ENCODE measurements around the gene BAIAP3.
A peak's percentile ranks its signal among the peaks of the same experiment; 100 is the strongest.

The BAIAP3 gene

DNA sequence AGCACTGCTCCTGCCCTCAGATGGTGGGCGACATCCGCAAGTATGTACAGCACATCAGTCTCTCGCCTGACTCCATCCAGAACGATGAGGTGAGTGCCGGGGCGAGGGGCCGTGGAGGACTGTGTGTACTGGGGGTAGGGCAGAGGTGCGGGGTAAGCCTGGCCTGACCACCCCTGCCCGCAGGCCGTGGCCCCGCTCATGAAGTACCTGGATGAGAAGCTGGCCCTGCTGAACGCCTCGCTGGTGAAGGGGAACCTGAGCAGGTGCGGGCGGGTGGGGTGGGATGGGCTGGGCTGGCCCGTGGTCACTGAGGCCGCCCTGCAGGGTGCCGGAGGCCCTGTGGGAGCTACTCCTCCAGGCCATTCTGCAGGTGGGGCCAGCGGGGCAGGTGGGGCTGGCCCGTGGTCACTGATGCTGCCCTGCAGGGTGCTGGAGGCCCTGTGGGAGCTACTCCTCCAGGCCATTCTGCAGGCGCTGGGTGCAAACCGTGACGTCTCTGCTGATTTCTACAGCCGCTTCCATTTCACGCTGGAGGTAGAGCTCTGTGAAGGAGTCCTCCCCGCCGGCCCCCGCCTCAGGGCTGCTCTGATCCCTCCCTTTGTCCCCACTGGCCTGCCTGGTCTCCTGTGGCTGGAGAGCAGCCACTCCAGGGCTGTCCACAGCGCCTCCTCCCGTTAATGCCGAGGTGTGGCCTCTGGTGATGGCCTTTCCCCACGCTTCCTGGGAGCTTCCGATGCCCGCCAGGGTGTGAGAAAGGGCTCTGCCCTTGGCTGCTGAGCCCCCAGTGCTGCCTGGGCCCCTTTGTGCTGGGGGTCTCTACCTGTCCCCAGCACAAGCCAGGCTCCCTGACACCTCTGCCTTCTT, 13.2 kb downstream of the BAIAP3 start:
- no peak for DNase-seq (ENCODE audit: low spot score)

DNA sequence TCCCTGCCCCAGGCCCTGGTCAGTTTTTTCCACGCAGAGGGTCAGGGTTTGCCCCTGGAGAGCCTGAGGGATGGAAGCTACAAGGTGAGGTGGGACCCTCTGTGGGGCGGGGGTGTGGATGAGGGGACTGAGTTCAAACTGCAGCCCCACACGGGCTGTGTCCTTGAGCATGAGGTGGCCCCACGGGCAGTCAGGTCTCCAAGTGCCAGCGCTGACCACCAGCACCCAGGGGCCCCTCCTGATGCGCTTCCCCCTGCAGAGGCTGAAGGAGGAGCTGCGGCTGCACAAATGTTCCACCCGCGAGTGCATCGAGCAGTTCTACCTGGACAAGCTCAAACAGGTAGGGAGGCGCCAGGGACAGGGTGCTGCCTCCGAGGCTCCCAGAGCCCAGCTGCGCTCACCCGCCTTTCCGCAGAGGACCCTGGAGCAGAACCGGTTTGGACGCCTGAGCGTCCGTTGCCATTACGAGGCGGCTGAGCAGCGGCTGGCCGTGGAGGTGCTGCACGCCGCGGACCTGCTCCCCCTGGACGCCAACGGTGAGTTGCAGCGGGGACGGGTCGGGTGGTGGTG, 13.9 kb downstream of the BAIAP3 start:
- no peak for DNase-seq (ENCODE audit: low spot score)

DNA sequence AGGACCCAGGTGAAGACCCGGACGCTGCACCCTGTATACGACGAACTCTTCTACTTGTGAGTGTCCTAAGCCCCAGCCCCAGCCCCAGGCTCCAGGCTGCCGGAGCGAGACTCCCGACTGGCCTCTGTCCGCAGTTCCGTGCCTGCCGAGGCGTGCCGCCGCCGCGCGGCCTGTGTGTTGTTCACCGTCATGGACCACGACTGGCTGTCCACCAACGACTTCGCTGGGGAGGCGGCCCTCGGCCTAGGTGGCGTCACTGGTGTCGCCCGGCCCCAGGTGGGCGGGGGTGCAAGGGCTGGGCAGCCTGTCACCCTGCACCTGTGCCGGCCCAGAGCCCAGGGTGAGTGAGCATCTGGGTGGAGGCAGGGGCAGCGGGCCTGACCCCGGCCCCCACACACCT, 14.5 kb downstream of the BAIAP3 start:
- no peak for DNase-seq (ENCODE audit: low spot score)

DNA sequence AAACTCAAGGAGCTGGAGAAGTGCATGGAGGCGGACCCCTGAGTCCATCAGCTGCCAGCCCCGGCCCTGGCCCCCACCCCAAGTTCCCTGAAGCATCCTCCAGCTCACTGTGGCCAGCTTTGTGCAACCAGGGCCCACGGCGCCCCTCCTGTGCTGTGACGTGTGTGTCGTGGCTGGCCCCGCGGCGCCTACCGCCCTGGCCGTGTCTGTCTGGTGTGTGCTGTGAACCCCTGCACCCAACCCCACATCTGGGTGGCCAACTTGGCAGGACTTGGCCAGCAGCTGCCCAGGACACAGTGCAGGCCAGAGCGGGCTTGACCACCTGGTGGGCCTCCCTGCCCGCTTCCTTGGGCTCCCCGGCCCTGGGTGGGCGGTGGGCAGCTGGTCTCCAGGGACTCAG, 15.0 kb downstream of the BAIAP3 start:
- no peak for DNase-seq (ENCODE audit: low spot score)

DNA sequence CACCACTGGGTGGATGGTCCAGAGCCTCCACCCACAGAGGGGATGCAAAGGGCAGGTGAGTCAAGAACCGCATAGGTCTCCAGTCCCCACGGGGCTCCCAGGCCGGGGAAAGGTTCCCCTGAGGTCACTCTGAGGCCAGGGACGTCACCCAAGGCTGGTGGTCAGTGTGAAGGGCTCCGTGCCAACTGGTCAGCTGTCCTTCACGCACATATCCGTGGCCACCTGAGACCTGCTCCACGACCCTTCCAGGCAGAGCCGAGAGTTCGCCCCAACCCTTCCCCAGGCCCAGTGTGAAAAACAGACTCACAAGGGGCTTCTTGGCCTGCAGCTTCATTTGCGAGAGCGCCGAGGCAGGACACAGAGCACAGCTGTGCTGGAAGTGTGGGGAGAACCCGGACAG, 15.5 kb downstream of the BAIAP3 start:
- DNase-seq (ENCODE audit: low spot score), result no peak

DNA sequence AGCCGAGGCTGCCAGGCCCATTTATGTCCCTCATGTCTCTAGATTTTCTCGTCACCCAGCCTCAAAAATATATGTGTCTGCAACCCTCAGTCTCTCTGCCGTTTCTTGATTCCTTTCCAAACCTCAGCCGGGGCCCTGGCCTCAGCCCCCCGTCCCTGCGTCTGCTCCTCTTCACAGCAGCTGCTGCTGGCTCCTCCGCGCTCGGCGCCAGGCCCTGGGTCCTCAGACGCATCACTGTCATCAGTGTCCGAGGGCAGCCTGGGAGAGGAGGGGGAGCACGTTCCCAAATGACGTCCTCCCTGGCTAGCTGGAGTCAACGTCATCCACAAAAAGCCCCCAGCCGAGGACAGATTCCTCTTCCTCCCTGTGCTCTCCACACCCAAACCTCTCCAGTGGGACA, 15.9 kb downstream of the BAIAP3 start:
- no peak for DNase-seq (ENCODE audit: low spot score)

DNA sequence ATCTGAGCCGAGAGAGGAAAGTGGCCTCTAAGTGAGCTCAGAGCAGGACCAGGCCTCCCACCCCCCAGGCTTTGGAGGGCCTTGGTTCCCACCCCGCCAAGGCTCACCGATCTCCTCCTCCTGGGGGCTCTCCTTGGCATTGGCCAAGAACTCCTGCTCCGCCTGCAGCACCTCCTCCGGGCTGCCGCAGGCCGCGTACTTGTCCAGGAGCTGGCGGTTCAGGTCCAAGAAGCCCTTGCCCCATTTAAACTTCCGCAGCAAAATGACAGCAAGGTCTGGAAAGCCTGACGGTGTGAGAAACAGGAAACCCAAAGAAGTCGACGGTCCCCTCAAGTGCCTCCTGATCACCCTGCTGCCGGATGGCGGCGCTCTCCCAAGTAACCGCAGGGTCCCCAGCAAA, 16.5 kb downstream of the BAIAP3 start:
- DNase-seq (ENCODE audit: low spot score), result no peak

DNA sequence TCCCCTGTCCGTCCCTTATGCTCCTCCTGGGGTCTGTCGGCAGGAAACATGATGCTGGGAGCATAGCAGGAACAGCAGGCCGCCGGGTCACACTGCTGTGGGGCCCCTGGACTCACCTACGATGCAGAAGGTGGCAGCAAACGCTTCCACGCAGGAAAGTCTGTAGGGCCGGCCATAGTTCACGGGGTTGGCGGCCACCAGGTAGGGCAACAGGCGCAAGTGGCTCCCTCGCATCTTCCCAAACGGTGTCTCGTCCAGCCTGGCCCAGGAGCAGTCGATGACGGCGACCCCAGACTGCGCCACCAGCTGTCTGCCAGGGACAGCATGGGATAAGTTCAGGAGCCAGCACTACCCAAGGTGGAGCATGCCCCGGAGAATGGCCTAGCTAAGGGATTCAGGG, 17.2 kb downstream of the BAIAP3 start:
- DNase-seq (ENCODE audit: low spot score), result no peak

DNA sequence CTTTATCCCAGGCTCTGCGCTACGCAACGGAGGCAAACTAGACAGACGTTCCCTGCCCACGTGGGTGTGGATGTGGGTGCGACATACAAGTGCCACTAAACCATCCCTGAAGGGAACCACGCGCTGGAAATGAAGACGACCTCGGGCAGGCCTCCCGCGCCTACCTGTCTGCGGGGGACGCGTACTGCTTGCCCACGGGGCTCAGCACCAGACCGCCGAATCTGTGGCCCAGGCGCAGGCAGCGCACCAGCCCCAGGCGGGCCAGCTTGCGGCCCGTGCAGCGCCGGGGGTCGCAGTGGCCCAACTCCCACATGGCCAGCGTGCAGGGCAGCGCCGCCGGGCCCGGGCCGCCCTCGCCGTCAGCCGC, 17.8 kb downstream of the BAIAP3 start:
- no peak for DNase-seq (ENCODE audit: low spot score)

DNA sequence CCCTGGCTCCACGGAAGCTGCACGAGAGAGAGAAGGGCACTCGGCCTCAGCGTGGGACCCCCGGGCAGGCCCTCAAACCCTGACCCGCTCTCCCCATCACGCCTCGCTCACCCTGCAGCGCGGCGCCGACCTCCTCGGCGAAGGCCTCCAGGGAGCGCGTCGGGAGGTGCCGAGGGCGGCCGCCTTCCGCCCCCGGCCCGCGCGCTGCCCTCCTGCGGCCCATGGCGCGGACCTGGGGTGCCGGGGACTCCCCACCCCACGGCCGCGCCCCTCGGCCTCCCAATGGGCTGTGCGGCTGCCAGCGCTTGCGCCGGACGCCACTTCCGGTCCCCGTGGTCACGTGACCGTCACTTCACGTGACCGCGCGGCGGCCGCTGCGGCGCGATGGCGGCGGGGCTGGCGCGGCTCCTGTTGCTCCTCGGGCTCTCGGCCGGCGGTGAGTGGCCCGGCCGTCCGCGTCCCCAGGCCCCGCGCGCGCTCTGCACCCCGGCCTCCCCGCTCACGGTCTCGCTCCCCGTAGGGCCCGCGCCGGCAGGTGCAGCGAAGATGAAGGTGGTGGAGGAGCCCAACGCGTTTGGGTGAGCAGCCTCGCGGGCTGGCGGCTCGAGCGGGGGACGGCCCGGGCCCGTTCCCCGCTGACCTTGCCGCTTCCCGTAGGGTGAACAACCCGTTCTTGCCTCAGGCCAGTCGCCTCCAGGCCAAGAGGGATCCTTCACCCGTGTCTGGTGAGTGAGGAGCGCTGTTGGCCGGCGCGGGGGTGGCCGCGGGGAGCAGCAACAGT, 18.3 kb downstream of the BAIAP3 start, which contains the start of the genes GNPTG and TSR3:
GNPTG (plus strand) TSS at position 350 of the 781 bp plus-strand sequence; CDS start at position 385, 35 bp downstream.
TSR3 (minus strand) TSS at position 297 of the 781 bp plus-strand sequence; CDS start at position 223, 74 bp downstream.
- peak; percentile 91 for DNase-seq (ENCODE audit: low spot score)

DNA sequence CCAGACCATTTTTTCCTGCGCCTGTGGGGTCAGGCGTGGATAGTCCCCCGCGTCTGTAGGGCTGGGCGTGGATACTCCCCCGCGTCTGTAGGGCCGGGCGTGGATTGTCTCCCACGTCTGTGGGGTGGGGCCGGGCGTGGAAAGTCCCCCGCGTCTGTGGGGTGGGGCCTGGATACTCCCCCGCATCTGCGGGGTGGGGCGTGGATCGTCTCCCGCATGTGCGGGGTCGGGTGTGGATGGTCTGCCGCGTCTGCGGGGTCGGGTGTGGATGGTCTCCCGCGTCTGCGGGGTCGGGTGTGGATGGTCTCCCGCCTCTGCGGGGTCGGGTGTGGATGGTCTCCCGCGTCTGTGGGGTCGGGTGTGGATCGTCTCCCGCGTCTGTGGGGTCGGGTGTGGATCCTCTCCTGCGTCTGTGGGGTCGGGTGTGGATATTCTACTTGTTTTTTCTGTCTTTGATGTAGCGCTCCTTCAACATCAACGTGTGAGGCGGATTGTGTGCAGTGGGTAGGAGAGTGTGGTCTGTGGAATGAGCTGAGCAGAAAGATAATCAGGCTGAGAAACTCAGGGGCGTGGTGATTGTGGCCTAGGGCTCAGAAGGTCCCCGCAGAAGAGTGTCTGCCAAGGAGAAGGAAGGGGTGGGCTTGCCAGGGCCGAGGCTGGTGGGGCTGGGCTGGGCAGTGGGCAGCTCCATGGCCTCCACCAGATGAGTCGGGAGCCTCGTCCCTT, 21.5 kb downstream of the BAIAP3 start:
- DNase-seq (ENCODE audit: low spot score), result no peak

DNA sequence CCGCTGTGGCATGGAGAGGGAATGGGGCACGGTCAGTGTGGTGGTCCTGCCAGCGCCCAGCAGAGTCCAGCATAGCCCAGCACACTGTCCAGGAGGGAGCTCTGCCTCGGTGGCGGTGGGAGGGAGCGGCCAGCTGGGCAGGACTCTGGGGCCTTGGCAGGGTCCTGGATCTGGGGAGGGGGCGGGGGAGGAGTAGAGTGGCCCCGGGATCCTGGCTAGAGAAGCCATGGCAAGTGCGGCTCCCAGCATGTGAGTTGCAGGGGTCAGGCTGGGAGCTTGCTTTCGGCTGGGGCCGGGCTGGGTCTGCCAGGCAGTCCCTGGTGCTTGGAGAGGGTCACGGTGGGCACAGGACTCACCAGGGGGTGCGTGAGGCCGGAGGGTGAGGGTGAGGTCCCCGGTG, 22.1 kb downstream of the BAIAP3 start:
- DNase-seq (ENCODE audit: low spot score), result no peak

DNA sequence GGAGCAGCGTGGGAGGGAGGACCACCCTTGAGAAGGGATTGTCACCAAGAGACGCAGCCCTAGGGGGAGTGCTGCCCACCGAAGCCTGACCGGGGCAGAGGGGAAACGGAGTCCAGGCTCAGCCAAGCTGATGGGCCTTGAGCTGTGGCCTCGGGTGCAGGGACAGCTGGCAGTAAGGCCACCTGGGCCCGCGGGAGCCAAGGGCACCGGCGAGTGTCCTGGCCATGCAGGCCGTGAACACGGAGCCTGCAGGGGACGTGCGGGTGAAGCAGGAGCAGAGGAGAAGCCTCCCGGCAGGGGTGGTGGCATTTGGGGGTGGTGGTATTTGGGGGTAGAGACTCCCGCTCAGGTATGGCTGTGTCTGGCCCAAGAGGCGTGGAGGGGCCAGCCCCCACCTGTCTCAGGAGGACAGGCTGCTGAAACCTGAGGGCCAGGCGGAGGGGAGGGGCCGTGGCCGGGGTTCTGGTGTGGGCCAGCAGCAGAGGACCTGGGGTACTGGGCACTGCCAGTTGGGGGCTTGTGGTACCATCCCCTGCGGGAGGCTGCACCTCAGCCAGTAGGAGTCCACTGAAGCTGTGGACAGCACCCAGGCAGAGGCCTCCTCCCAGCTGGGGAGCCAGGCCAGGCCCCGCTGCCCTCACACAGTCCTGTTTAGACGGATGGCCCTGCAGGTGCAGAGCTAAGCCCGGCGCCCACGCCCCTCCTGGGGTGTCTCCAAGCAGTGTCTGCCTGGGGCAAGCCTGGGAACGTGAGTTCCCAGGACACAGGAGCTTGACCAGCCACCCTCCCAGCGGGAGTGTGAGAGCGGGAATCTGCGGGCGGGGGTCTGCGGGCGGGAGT, 22.8 kb downstream of the BAIAP3 start:
- DNase-seq (ENCODE audit: low spot score), result no peak

DNA sequence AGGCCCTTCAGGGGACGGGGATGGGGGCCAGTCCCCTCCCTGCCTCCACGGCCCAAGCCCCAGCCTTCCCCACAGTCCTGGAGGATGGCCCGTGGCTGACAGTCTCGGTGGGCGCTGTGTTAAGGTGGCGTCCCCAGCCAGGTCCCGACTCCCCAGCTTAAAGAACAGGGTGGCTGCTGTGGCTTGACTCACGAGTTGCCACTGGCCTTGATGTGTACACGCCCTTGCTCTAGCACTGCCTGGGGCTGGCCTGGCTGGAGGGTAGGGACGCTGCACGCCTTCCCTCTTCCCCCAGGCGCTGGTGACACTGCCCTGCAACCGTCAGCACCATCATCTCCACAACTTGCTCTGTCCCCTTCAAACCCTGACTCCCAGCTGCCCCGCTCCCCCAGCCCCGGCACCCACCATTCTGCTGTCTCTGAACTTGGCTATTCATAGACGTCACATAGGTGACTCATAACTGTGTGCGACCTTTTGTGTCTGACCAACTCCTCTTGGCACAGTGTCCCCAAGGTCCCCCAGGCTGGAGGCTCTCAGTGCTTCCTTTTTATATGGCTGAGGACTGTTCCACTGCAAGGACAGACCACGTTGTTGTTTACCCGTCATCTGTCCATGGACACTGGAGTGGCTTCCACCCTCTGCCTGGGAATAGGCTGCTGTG, 24.6 kb downstream of the BAIAP3 start:
- DNase-seq (ENCODE audit: low spot score), result no peak

DNA sequence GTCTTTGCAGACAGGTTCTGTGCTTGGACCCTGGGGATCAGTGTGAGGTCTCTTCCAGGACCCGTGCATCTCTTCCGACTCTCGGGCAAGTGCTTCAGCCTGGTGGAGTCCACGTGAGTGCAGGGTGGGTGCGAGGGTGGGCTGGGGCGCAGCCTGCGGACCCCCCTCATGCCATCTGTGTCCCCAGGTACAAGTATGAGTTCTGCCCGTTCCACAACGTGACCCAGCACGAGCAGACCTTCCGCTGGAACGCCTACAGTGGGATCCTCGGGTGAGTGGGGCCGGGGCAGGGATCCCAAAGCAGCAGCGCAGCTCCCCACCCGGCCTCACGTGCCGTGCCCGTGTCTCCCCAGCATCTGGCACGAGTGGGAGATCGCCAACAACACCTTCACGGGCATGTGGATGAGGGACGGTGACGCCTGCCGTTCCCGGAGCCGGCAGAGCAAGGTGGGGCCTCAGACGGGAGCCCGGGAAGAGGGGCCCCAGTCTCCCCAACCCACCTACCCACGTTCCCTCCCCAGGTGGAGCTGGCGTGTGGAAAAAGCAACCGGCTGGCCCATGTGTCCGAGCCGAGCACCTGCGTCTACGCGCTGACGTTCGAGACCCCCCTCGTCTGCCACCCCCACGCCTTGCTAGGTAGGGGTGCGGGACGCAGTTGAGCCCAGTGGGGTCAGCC, 28.4 kb downstream of the BAIAP3 start:
- DNase-seq (ENCODE audit: low spot score), result no peak

DNA sequence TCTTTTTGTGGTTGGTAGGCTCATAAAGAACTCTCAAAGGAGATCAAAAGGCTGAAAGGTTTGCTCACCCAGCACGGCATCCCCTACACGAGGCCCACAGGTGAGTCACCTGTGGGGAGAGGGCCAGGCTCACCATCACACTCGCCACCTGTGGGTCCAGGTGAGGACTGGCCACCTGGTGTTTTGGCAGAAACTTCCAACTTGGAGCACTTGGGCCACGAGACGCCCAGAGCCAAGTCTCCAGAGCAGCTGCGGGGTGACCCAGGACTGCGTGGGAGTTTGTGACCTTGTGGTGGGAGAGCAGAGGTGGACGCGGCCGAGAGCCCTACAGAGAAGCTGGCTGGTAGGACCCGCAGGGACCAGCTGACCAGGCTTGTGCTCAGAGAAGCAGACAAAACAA, 29.4 kb downstream of the BAIAP3 start:
- no peak for DNase-seq (ENCODE audit: low spot score)

DNA sequence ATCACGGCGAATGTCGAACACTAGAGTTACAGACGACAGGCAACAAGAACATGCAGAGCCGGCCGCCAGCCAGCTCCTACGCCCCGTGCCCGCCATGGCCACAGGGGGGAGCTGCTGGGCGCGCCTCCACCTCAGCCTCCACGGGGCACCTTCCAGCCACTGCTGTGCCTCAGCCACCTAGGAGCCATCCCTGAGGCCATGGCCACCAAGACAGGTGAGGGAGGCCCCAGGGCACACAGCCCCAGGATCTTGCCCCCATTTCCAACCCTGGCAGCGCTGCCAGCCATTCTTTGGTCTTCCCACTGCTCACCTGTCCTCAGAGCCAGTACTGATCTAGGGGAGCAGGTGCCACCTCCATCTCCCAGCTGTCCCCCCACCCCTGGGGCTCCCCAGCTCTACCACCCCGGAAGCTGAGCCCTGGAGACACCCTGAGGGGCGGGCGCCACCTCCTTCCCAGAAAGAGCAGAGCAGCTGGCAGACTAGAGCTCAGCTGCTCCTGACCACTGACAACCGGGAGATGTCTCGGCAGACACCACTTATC, 30.1 kb downstream of the BAIAP3 start:
- DNase-seq (ENCODE audit: low spot score), result peak; percentile 80

DNA sequence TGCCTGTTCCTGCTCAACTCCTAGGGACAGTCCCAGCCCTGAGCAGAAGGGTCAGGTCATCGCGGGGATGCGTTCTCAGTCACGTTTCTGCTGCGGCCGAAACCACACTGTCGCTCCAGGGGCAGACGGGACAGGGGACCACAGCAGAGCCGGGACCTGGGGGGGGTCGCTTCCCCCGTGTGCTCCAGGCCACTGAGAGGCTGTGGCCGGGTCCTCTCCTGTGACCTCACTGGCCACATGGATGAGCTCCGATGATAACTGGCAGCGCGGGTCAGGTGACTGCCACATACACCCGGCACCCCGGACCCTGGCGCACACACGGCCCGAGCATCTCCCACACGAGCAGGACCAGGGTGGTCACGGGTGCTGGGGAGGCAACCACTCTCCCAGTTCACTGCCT, 31.1 kb downstream of the BAIAP3 start:
- DNase-seq (ENCODE audit: low spot score), result no peak

DNA sequence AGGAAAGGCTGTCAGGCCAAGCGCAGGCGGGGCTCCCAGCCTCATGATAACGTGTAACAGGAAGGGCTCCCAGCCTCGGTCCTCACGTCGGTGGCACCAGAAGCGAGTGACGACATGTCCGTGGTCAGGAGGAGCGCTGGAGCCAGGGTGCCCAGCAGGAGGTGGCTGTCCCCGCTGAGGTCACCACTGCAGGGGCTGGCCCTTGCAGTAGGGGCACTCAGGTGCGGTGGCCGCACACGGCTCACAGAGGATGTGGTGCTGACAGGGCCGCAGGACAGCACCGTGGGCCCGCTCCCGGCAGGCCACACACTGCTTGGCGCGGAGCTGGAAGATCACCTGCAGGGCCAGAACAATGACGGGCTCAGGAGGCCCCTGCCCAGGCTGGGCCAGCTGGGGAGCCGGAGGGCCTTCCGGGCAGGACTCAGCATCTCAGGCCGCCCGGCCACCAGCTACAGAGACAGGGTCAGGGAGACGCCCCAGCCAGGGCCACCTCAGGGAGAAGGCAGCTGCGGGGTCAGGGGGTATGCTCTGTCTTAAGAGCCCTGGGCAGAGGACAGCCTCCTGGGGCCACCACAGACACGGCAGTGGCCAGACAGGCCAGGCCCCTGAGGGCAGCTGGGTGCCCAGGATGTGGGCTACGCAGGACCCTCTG, 32.7 kb downstream of the BAIAP3 start:
- DNase-seq (ENCODE audit: low spot score), result no peak

Data from hematopoietic multipotent progenitor cell treated with erythropoietin and hydrocortisone succinate and interleukin-3 and kit ligand, for 15 days (in vitro differentiated cells).